A549 (cell line): ENCODE measurements around the gene FAN1. TPM values are rescaled to one million over a fixed set of nuclear protein-coding genes. Genes with fewer than 3 reads are reported as not detected.

Experiments used
- ATAC-seq, 2 experiments: fragments of 200-7000 bp in 1 of 2; fragments of >200 bp in 1 of 2; cut with Nextera tagmentation in 1 of 2; cut with Tn5 transposase in 1 of 2; 3 replicates each; pipeline versions ENCODE4 v1.8.0 to v1.9.1; 2018 to 2020; ENCODE audit warnings: mild to moderate bottlenecking in 1 of 2, moderate library complexity in 1 of 2
- CTCF ChIA-PET: fragments of 300-600 bp; sonication (Branson Sonifier 250); formaldehyde crosslinking; extraction: SDS; loops from one replicate; lab custom pipeline; 2021; ENCODE audit warnings: antibody characterized with exemption, inconsistent platforms; lab: Yijun Ruan, JAX
- POLR2A ChIA-PET: fragments of 350-600 bp; formaldehyde crosslinking; extraction: SDS; loops from one replicate; lab custom pipeline; 2021; ENCODE audit warnings: antibody characterized with exemption, inconsistent platforms; lab: Yijun Ruan, JAX
- DNase-seq, 2 experiments: peaks; one replicate each; pipeline versions ENCODE4 v3.0.0 to v3.0.0-alpha.2; 2011 to 2016; ENCODE audit warnings: low read depth in 1 of 2, low spot score in 1 of 2
- FAIRE-seq: peaks from 2 replicates; lab custom pipeline; 2011; peaks lifted over from hg19 to GRCh38; lab: Jason Lieb, UNC
- H3K27ac ChIP-seq, 2 experiments: fragments of >200 bp; sonication (Bioruptor Twin); formaldehyde crosslinking; 3 replicates each; pipeline ENCODE4 v1.5.1; 2016 to 2017
- H3K4me1 ChIP-seq: fragments of >200 bp; sonication (Bioruptor Twin); formaldehyde crosslinking; 3 replicates; pipeline ENCODE4 v1.6.1; 2016
- H3K4me2 ChIP-seq: fragments of >200 bp; sonication (Bioruptor Twin); formaldehyde crosslinking; 3 replicates; pipeline ENCODE4 v1.6.1; 2016
- H3K4me3 ChIP-seq: fragments of >200 bp; sonication (Bioruptor Twin); formaldehyde crosslinking; 3 replicates; pipeline ENCODE4 v1.5.1; 2016
- H3K9me3 ChIP-seq: fragments of >200 bp; sonication (Bioruptor Twin); formaldehyde crosslinking; 3 replicates; pipeline ENCODE4 v1.6.1; 2016
- CBX2 ChIP-seq: fragments of 200-600 bp; sonication (generic); IDR thresholded peaks from 2 replicates; pipeline ENCODE4 v1.6.1; 2016; ENCODE audit warnings: low read depth, mild to moderate bottlenecking, borderline replicate concordance
- CEBPB ChIP-seq, 2 experiments: fragments of >200 bp in 1 of 2; sonication (Bioruptor Twin) in 1 of 2; formaldehyde crosslinking in 1 of 2; IDR thresholded peaks; 2 replicates each; pipeline ENCODE4 v1.6.1; 2012 to 2016
- EHMT2 ChIP-seq: fragments of 200-600 bp; sonication (generic); IDR thresholded peaks from 2 replicates; pipeline ENCODE4 v1.6.1; 2016; ENCODE audit warnings: antibody characterized with exemption, low read depth, mild to moderate bottlenecking, moderate library complexity
- FOSB ChIP-seq: fragments of 250-450 bp; sonication (Bioruptor Pico); IDR thresholded peaks from 2 replicates; pipeline ENCODE4 v1.5.0; 2020; ENCODE audit warnings: mild to moderate bottlenecking, moderate library complexity
- FOSL2 ChIP-seq, 2 experiments: fragments of 450-650 bp in 1 of 2; fragments of >200 bp in 1 of 2; sonication (Bioruptor Twin) in 1 of 2; formaldehyde crosslinking; IDR thresholded peaks; 2 replicates each; pipeline versions ENCODE4 v1.5.0 to v1.6.1; 2016 to 2020; ENCODE audit warnings: mild to moderate bottlenecking in 1 of 2, moderate library complexity in 1 of 2
- FOXS1 ChIP-seq: fragments of 250-450 bp; sonication (Bioruptor Pico); IDR thresholded peaks from 2 replicates; pipeline ENCODE4 v1.5.0; 2020; ENCODE audit warnings: mild to moderate bottlenecking, moderate library complexity
- HDAC2 ChIP-seq: fragments of 200-600 bp; sonication (generic); IDR thresholded peaks from 2 replicates; pipeline ENCODE4 v1.6.1; 2016
- JUN ChIP-seq, 2 experiments: fragments of >200 bp; sonication (Bioruptor Twin); formaldehyde crosslinking; IDR thresholded peaks; 2 replicates in 1 of 2; 3 replicates in 1 of 2; pipeline ENCODE4 v1.6.1; 2016 to 2017
- KDM5A ChIP-seq: fragments of 200-600 bp; sonication (generic); IDR thresholded peaks from 2 replicates; pipeline ENCODE4 v1.6.1; 2016; ENCODE audit warnings: antibody characterized with exemption, mild to moderate bottlenecking
- NR3C1 ChIP-seq: fragments of >200 bp; sonication (Bioruptor Twin); formaldehyde crosslinking; IDR thresholded peaks from 3 replicates; pipeline ENCODE4 v1.6.1; 2017
- POLR2AphosphoS2 ChIP-seq: conservative IDR thresholded peaks from 2 replicates; pipeline ENCODE4 v1.6.1; 2012; ENCODE audit warnings: low read length, improper control_type of control experiment, inconsistent platforms
- RAD21 ChIP-seq, 2 experiments: fragments of >200 bp in 1 of 2; sonication (Bioruptor Twin) in 1 of 2; formaldehyde crosslinking in 1 of 2; IDR thresholded peaks in 1 of 2; conservative IDR thresholded peaks in 1 of 2; 2 replicates in 1 of 2; 3 replicates in 1 of 2; pipeline ENCODE4 v1.6.1; 2012 to 2018; ENCODE audit warnings: inconsistent platforms in 1 of 2
- RCOR1 ChIP-seq: fragments of 150-350 bp; IDR thresholded peaks from 2 replicates; pipeline ENCODE4 v1.6.1; 2014; ENCODE audit warnings: antibody characterized with exemption, low read length, low read depth
- SMC3 ChIP-seq: fragments of >200 bp; sonication (Bioruptor Twin); formaldehyde crosslinking; IDR thresholded peaks from 3 replicates; pipeline ENCODE4 v1.6.1; 2018; ENCODE audit warnings: inconsistent platforms
- TFCP2L1 ChIP-seq: fragments of 250-450 bp; sonication (Bioruptor Pico); IDR thresholded peaks from 2 replicates; pipeline ENCODE4 v1.5.0; 2021; ENCODE audit warnings: mild to moderate bottlenecking
- TP53 ChIP-seq: fragments of 250-450 bp; sonication (Bioruptor Pico); IDR thresholded peaks from 2 replicates; pipeline ENCODE4 v1.5.0; 2021; ENCODE audit warnings: mild to moderate bottlenecking, moderate library complexity
- ZC3H11A ChIP-seq: fragments of 450-650 bp; IDR thresholded peaks from 2 replicates; pipeline ENCODE4 v1.6.1; 2014; ENCODE audit warnings: antibody characterized with exemption, mild to moderate bottlenecking
- WGBS: methylation state at CpG from one replicate; pipeline ENCODE4 v1.1.6; 2017; ENCODE audit errors: missing lambda C conversion rate; 5-methylcytosine and 5-hydroxymethylcytosine counted together
- polyA plus RNA-seq, 4 experiments: library from polyadenylated mRNA; depleted of rRNA in 3 of 4; stranded (reverse); fragments of >200 nt; fragmentation: RNase III in 1 of 4; extraction: RNeasy Plus Mini Kit Qiagen cat#74134 plus additional on column Dnase treatment in 1 of 4; gene quantifications; 2 replicates in 3 of 4; 3 replicates in 1 of 4; pipeline ENCODE4 v1.2.3, GENCODE V29; 2011 to 2017
- TF ChIP-seq, protein P1 (sequence below): fragments of 200-600 bp; sonication (generic); IDR thresholded peaks from 2 replicates; pipeline ENCODE4 v1.6.1; 2016; ENCODE audit warnings: antibody characterized with exemption, mild to moderate bottlenecking, moderate library complexity

Gene FAN1
- polyA plus RNA-seq, 2 of the 4 experiments (the other 2 are of a cell fraction) = 17.4 to 22.1 TPM

DNA sequence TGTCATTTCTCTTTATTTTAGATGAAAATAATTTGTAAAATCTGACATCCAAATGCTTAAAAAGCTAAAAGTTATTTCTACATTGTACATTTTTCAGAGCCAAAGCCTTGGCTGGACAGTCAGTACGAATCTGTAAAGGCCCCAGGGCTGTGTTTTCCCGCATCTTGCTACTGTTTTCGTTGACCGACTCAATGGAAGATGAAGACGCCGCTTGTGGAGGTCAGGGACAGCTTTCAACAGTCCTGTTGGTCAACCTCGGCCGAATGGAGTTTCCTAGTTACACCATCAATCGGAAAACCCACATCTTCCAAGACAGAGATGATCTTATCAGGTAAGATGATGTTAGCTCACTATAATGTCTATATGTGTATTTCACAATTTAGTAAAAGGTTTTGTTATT, 10.0 kb downstream of the FAN1 start:
- 95% methylated on average over 9 of the region's 9 CpGs for WGBS
- Histone ChIP-seq H3K4me2 (no peak overlapping the region), H3K9me3 (no peaks in the 10 kb centered on the region), H3K27ac (no peak overlapping the region), H3K4me1 (no peaks in the 10 kb centered on the region), H3K4me3 (no peak overlapping the region)
- TF ChIP-seq POLR2AphosphoS2 = no peak
- no peak for TF ChIP-seq CBX2
- no peak for TF ChIP-seq RAD21 (conservative IDR thresholded peaks at IDR 0.05 in 1 of 2, IDR thresholded peaks at IDR 0.05 in 1 of 2)
- no peak for TF ChIP-seq TP53 (CRISPR knock-in tag)
- no peak for TF ChIP-seq SMC3
- TF ChIP-seq NR3C1 = no peak
- no peak for TF ChIP-seq TFCP2L1
- TF ChIP-seq KDM5A = no peak
- TF ChIP-seq EHMT2 = no peak
- no peak for TF ChIP-seq FOXS1 (CRISPR knock-in tag)
- DNase-seq (no peak), ATAC-seq (no peak), FAIRE-seq (peak; percentile 61)
- CTCF ChIA-PET = interaction anchor here (1.0 kb wide), 2 partner anchors 11 to 19 kb away, joined by 3 to 6 read pairs; partner anchors contain the start of gene FAN1
- POLR2A ChIA-PET = no interaction called here

DNA sequence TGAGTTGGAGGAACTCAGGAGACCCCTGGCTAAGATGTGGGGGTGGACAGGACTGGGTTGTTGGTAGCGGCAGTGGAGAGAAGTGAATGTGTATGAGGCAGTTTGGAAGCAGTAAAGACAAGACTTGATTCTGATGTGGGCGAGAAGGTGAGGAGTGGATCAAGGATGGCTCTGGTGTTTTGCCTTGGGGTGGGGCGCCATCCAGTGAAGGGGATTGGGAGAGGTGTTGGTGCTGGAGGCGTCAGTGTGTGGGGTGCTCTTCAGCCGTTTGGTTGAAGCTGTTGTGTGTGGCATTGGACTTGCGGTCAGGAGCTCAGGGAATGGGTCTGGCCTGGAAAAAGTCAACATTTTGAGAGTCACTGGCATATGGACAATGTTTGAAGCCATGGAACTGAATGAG, 13.3 kb downstream of the FAN1 start:
- DNase-seq (no peak), ATAC-seq (no peak), FAIRE-seq (no peak)
- Histone ChIP-seq H3K9me3 (no peaks in the 10 kb centered on the region), H3K4me2 (no peak overlapping the region), H3K4me1 (no peaks in the 10 kb centered on the region), H3K4me3 (no peak overlapping the region), H3K27ac (no peak overlapping the region)
- ChIA-PET CTCF (interaction anchor here (1.7 to 3.8 kb wide), 3 partner anchors 10 to 212 kb away, joined by 4 to 15 read pairs (median 5); partner anchors contain the start of gene FAN1), POLR2A (no interaction called here)
- WGBS = 91% methylated on average over 6 of the region's 6 CpGs
- TF ChIP-seq FOSL2 (IDR thresholded peaks at IDR 0.05) (no peak), FOSL2 (CRISPR knock-in tag; IDR thresholded peaks at IDR 0.05) (no peak), JUN (IDR thresholded peaks at IDR 0.05) (no peak), HDAC2 (no peak)

DNA sequence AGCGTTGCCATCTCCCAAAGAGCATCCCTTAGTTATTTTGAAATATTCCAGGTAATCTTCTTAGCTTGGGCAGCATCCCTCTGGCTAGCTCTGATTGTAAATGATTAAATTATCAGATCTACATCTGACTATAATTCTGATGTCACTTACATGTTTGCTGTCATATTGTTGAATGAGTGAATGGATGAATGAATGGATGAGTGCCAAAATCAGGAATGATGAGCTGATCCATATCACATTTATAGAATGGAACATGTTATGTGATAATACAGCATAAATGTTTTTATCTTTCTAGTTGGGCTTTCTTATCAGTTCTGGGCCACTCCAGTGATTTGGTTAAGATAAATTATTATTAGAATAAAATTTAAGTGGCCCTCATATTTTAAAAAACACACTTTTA, 14.0 kb downstream of the FAN1 start:
- Histone ChIP-seq H3K4me1 (no peaks in the 10 kb centered on the region), H3K4me3 (no peak overlapping the region), H3K27ac (no peak overlapping the region), H3K4me2 (no peak overlapping the region), H3K9me3 (no peaks in the 10 kb centered on the region)
- ATAC-seq = no peak
- ChIA-PET CTCF (interaction anchor here (1.7 to 3.8 kb wide), 3 partner anchors 10 to 211 kb away, joined by 4 to 15 read pairs (median 5); partner anchors contain the start of gene FAN1), POLR2A (no interaction called here)
- no peak for DNase-seq
- no peak for TF ChIP-seq FOSB (CRISPR knock-in tag)
- no peak for TF ChIP-seq FOSL2 (IDR thresholded peaks at IDR 0.05)
- TF ChIP-seq FOSL2 (CRISPR knock-in tag; IDR thresholded peaks at IDR 0.05) = no peak
- no peak for TF ChIP-seq ZC3H11A
- no peak for TF ChIP-seq CEBPB (IDR thresholded peaks at IDR 0.05)
- no peak for TF ChIP-seq RCOR1
- TF ChIP-seq, protein P1, sequence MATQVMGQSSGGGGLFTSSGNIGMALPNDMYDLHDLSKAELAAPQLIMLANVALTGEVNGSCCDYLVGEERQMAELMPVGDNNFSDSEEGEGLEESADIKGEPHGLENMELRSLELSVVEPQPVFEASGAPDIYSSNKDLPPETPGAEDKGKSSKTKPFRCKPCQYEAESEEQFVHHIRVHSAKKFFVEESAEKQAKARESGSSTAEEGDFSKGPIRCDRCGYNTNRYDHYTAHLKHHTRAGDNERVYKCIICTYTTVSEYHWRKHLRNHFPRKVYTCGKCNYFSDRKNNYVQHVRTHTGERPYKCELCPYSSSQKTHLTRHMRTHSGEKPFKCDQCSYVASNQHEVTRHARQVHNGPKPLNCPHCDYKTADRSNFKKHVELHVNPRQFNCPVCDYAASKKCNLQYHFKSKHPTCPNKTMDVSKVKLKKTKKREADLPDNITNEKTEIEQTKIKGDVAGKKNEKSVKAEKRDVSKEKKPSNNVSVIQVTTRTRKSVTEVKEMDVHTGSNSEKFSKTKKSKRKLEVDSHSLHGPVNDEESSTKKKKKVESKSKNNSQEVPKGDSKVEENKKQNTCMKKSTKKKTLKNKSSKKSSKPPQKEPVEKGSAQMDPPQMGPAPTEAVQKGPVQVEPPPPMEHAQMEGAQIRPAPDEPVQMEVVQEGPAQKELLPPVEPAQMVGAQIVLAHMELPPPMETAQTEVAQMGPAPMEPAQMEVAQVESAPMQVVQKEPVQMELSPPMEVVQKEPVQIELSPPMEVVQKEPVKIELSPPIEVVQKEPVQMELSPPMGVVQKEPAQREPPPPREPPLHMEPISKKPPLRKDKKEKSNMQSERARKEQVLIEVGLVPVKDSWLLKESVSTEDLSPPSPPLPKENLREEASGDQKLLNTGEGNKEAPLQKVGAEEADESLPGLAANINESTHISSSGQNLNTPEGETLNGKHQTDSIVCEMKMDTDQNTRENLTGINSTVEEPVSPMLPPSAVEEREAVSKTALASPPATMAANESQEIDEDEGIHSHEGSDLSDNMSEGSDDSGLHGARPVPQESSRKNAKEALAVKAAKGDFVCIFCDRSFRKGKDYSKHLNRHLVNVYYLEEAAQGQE = no peak
- WGBS = 93% methylated on average over 1 of the region's 1 CpG
- peak; percentile 7 for FAIRE-seq
